Osteocyte (in vitro differentiated cells): ENCODE measurements around the gene LYL1. TPM values are rescaled to one million over a fixed set of nuclear protein-coding genes. Genes with fewer than 3 reads are reported as not detected.
A peak's percentile ranks its signal among the peaks of the same experiment; 100 is the strongest.

Source experiments
- DNase-seq: peaks from one replicate; pipeline ENCODE4 v3.0.0; 2021; ENCODE audit warnings: mixed read lengths; ENCODE audit not compliant: unreplicated experiment; ENCODE audit errors: extremely low spot score
- H3K27ac Mint-ChIP-seq: one replicate; pipeline ENCODE4 v1.8.0; 2021; ENCODE audit warnings: mild to moderate bottlenecking, mixed read lengths; ENCODE audit not compliant: unreplicated experiment
- H3K27me3 Mint-ChIP-seq: one replicate; pipeline ENCODE4 v1.8.0; 2021; ENCODE audit warnings: mixed read lengths; ENCODE audit not compliant: unreplicated experiment
- H3K36me3 Mint-ChIP-seq: one replicate; pipeline ENCODE4 v1.8.0; 2021; ENCODE audit warnings: mixed read lengths; ENCODE audit not compliant: unreplicated experiment
- H3K4me1 Mint-ChIP-seq: one replicate; pipeline ENCODE4 v1.8.0; 2021; ENCODE audit warnings: mixed read lengths; ENCODE audit not compliant: unreplicated experiment
- H3K4me3 Mint-ChIP-seq: one replicate; pipeline ENCODE4 v1.8.0; 2021; ENCODE audit warnings: mild to moderate bottlenecking, moderate library complexity, mixed read lengths; ENCODE audit not compliant: unreplicated experiment
- H3K9me3 Mint-ChIP-seq: one replicate; pipeline ENCODE4 v1.8.0; 2021; ENCODE audit warnings: mixed read lengths; ENCODE audit not compliant: unreplicated experiment
- total RNA-seq: library from RNA; stranded (reverse); gene quantifications from 2 replicates; pipeline ENCODE4 v1.2.1, GENCODE V29; 2021
- TF ChIP-seq, protein P1 (sequence below): fragments of 200-600 bp; sonication (generic); IDR thresholded peaks from 2 replicates; pipeline ENCODE4 v1.5.0; 2021; ENCODE audit warnings: antibody characterized with exemption, mild to moderate bottlenecking, moderate library complexity

Gene LYL1
- total RNA-seq, 1 donor from 2014 or later: not detected

DNA sequence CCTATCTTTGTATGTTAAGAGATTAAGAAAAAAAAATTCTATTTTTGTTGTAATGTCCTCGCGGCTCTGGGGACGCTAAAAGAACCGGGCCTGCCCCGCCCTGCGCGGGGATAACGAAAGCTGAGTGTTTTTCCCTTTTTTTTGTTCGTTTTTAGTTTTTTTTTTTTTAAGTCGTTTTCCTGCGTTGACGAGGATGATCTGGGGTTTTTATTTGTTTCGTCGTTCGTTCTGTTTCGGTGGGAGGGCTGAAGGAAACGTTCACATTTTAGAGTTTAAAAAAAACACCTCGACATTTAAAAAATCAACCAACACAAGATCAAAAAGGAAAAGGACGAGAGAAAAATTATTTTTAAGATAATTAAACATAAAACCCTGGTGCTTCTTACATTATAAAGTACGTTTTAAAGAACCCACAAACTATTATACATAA, 5.6 kb downstream of the LYL1 start:
- TF ChIP-seq, protein P1, sequence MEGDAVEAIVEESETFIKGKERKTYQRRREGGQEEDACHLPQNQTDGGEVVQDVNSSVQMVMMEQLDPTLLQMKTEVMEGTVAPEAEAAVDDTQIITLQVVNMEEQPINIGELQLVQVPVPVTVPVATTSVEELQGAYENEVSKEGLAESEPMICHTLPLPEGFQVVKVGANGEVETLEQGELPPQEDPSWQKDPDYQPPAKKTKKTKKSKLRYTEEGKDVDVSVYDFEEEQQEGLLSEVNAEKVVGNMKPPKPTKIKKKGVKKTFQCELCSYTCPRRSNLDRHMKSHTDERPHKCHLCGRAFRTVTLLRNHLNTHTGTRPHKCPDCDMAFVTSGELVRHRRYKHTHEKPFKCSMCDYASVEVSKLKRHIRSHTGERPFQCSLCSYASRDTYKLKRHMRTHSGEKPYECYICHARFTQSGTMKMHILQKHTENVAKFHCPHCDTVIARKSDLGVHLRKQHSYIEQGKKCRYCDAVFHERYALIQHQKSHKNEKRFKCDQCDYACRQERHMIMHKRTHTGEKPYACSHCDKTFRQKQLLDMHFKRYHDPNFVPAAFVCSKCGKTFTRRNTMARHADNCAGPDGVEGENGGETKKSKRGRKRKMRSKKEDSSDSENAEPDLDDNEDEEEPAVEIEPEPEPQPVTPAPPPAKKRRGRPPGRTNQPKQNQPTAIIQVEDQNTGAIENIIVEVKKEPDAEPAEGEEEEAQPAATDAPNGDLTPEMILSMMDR: no peak
- Mint-ChIP-seq H3K4me3 (peak overlapping the region; percentile 2), H3K9me3 (no peaks in the 10 kb centered on the region), H3K27ac (peak overlapping the region; percentile 23), H3K36me3 (peaks cover 5% of the 10 kb centered on the region), H3K4me1 (peaks cover 43% of the 10 kb centered on the region), H3K27me3 (peaks cover 19% of the 10 kb centered on the region)
- DNase-seq: no peak

DNA sequence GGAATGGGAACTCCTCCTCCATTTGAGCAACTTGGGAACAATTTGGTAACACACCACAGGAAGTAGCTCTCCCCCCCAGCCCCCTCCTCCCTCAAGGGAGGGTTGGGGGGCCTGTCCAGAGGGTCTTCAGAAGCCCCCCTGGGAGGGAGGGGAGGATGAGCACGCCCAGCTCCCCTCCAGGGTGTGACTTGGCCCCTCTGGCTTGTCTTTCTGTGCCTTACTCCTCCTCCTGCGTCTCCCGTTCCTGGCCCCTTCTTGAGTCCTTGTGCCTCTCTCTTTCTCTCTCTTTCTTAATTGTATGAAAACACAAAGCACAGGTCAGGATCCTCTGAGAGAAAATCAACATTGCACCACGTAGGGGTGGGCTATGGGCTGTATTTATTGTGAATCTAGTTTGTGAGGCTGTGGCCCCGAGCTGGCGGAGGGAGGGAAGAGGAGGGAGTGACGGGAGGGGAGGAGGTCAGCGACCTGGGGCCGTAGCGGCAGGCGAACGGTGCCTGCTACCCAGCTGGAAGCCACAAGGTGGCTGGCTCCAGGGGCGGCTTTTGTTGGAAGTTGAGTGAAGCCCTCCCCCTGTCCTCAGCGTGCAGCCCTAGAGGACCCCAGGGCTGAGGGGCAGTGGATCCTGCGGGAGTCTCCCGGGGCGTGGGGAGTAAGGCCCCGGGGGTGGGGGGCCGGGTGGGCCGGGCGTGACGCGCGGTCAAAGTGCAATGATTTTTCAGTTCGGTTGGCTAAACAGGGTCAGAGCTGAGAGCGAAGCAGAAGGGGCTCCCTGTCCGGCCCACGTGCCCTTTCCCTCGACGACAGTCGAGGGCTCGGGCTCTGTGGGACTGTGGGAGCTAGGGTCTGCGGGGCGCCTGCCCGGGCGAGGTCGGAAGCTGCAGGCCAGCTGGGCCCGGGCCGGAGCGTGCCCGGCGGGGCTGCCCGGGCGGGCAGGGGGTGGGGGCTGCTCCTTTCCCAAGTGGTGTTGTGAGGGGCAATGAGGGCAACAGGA, 6.4 kb downstream of the LYL1 start:
- no peak for DNase-seq
- peaks cover 19% of the 10 kb centered on the region for H3K27me3 Mint-ChIP-seq
- H3K4me1 Mint-ChIP-seq: peaks cover 51% of the 10 kb centered on the region
- no peak overlapping the region for H3K27ac Mint-ChIP-seq
- no peaks in the 10 kb centered on the region for H3K9me3 Mint-ChIP-seq
- H3K36me3 Mint-ChIP-seq: peaks cover 5% of the 10 kb centered on the region
- TF ChIP-seq, protein P1: peak; percentile 5
- H3K4me3 Mint-ChIP-seq: no peak overlapping the region

DNA sequence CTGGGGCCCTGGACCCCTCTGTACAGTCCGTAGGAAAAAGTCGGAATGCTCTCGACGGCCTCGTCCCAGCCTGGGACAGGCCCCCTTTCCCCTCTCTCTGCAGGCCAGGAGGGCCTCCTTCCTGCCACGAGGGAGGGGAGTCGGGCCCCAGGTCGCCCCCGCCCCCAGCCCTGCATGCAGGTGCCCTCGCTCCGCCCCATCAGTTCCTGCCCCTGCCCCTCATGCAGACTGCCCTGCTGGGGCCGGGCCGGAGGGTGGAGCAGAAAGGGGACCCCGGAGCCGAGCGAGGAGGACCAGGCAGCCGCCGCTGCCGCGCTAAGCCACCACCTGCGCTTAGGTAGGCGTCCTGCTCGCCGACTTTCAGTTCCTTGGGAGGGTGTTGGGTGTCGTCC, 7.3 kb downstream of the LYL1 start:
- H3K4me1 Mint-ChIP-seq: peaks cover 60% of the 10 kb centered on the region
- H3K36me3 Mint-ChIP-seq: peaks cover 5% of the 10 kb centered on the region
- TF ChIP-seq, protein P1: no peak
- DNase-seq: no peak
- H3K4me3 Mint-ChIP-seq: no peak overlapping the region
- no peaks in the 10 kb centered on the region for H3K9me3 Mint-ChIP-seq
- H3K27me3 Mint-ChIP-seq: peaks cover 19% of the 10 kb centered on the region
- H3K27ac Mint-ChIP-seq: no peak overlapping the region

DNA sequence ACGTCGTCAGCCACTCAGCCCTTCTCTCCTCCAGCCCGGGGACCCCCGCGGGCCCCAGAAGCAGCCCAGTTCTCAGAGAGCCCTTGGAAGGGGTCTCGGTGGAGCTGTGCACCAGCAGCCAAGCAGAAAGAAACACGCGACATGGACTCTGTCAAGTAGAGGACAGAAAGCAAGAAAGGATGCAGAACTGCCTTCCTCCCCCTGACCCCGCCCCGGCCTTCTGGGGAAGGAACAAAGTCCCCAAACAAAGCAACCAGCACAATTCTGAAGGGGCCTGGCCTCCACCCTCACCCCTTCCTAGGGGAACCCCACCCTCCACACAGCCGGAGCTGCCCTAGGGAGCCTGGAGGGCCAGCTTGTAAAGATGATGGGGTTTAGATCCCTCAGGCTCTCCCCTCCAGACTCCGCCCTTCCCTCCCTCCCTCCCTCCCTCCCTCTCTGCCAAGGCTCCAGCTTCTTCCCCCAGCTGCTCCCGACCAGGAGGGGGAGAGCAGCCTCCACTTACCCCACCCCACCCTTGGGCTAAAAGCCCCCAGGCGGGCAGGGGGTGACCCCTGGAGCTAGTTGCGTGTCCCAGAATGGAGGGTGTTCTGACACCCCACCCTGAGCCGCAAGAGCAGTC, 7.8 kb downstream of the LYL1 start:
- H3K9me3 Mint-ChIP-seq: no peaks in the 10 kb centered on the region
- TF ChIP-seq, protein P1: no peak
- H3K27me3 Mint-ChIP-seq: peaks cover 17% of the 10 kb centered on the region
- no peak overlapping the region for H3K4me3 Mint-ChIP-seq
- peaks cover 63% of the 10 kb centered on the region for H3K4me1 Mint-ChIP-seq
- H3K27ac Mint-ChIP-seq: peak overlapping the region; percentile 43
- H3K36me3 Mint-ChIP-seq: peaks cover 5% of the 10 kb centered on the region
- DNase-seq: no peak

DNA sequence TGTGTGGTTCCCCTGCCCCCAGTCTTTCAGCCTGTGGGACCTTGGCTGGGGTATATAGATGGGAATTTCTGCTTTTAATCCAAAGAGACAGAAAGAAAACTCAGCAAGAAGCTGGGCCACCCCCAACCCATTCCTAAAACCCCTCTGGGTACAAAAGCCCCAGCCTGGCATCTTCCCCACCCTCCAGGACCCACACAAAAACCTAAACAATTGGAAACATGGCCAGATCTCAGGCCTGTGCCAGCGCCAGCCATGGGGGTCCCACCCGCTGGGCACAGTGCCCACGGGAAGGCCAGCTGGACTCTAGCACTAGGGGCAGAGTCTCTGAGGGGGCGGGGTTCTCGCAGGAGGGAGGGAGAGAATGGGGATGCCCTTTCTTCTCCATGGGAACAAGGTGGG, 8.6 kb downstream of the LYL1 start:
- no peaks in the 10 kb centered on the region for H3K9me3 Mint-ChIP-seq
- peaks cover 15% of the 10 kb centered on the region for H3K27me3 Mint-ChIP-seq
- peaks cover 63% of the 10 kb centered on the region for H3K4me1 Mint-ChIP-seq
- peaks cover 5% of the 10 kb centered on the region for H3K36me3 Mint-ChIP-seq
- H3K4me3 Mint-ChIP-seq: no peak overlapping the region
- DNase-seq: no peak
- TF ChIP-seq, protein P1: peak; percentile 0
- peak overlapping the region; percentile 44 for H3K27ac Mint-ChIP-seq
